GM12892 (cell line): Measurements from ENCODE around the gene CLCNKA.
"Not testable (repeated sequence)": the region's sequence is repeated elsewhere in the genome, so short reads cannot be mapped to it uniquely, and the experiment has no call there.

Source experiments
- POLR2A ChIP-seq: IDR thresholded peaks from 2 replicates; pipeline ENCODE4 v1.6.1; 2011; ENCODE audit warnings: low read depth, low read length, control low read depth
- POLR2AphosphoS5 ChIP-seq: IDR thresholded peaks from 2 replicates; pipeline ENCODE4 v1.6.1; 2011; ENCODE audit warnings: low read depth, low read length, control low read depth
- TAF1 ChIP-seq: IDR thresholded peaks from 2 replicates; pipeline ENCODE4 v1.6.1; 2011; ENCODE audit warnings: low read depth, mild to moderate bottlenecking, control low read depth, low read length, borderline replicate concordance

DNA sequence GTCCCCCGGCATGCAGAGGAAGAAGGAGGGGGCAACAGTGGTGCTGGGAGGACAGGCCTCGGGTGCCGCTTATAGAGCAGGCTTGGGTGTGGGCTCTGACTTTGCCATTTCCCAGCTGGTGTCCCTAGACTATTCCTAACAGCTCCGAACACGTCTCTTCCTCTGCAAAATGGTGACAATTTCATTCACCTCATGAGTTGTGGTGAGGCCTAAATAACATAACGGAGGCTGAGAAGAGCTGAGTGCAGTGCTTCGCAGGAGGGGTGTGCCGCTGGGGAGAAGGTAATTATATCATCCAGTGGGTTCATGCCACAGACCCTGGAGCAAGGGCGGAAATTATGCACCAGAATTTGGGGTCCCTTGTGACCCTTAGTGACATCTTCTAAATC lies 40.8 kb downstream of the CLCNKA start:
- TF ChIP-seq POLR2A, POLR2AphosphoS5, TAF1: not testable (repeated sequence)
